ENCODE measurements around the gene RBM5. TPM values are rescaled to one million over a fixed set of nuclear protein-coding genes. Genes with fewer than 3 reads are reported as not detected.

RBM5 gene
- total and polyA plus RNA-seq, 4 donors, result 21.0 to 222 (median 158) TPM

GRCh38 chr3:50123394-50124051, 34.8 kb downstream of the RBM5 start:
- intact Hi-C loops (cut with DNase I), result loop anchor here (1.0 to 10.0 kb wide), 2 partner anchors 68 to 151 kb away; partner anchors contain the start of genes GNAT1 (in 1 of the 2) and LSMEM2 (in 1 of the 2)
- WGBS, 2 donors, result 70 to 71% methylated on average over 4 of the region's 4 CpGs
- Histone ChIP-seq H3K4me1 (ENCODE audit: control insufficient read depth in 1 of 2, insufficient read depth in 2 of 2, low read length in 2 of 2) (no peaks in the 10 kb centered on the region), H3K4me3 (ENCODE audit: low read length in 2 of 2) (no peak overlapping the region), H3K36me3 (ENCODE audit: control insufficient read depth in 1 of 2, insufficient read depth in 2 of 2, low read length in 1 of 2) (peaks cover 0 to 1% of the 10 kb centered on the region in 2 donors), H3K9me3 (ENCODE audit: control insufficient read depth, low read length) (no peaks in the 10 kb centered on the region), H3K27me3 (ENCODE audit: control insufficient read depth in 1 of 2, insufficient read depth in 2 of 2, low read length in 1 of 2) (no peaks in the 10 kb centered on the region), H3K27ac (ENCODE audit: low read depth in 1 of 2, low read length in 2 of 2) (no peak overlapping the region)
- no peak for ATAC-seq (ENCODE audit: low FRiP score)
- DNase-seq, result peak in 1 of 2 donors; percentile 20

- peak in 1 of 2 donors; percentile 69 for DNase-seq
- H3K27me3 ChIP-seq (ENCODE audit: control insufficient read depth in 1 of 2, insufficient read depth in 2 of 2, low read length in 1 of 2), result no peaks in the 10 kb centered on the region
- intact Hi-C loops (cut with DNase I), result loop anchor here in 1 of 2 donors (10.0 kb wide), 1 partner anchor 151 kb away; the partner anchor contains the start of gene LSMEM2
- WGBS, 2 donors, result 12% methylated on average over 15 of the region's 15 CpGs
- no peak overlapping the region for H3K27ac ChIP-seq (ENCODE audit: low read depth in 1 of 2, low read length in 2 of 2)
- no peak for ATAC-seq (ENCODE audit: low FRiP score)
- no peaks in the 10 kb centered on the region for H3K4me1 ChIP-seq (ENCODE audit: control insufficient read depth in 1 of 2, insufficient read depth in 2 of 2, low read length in 2 of 2)
- no peaks in the 10 kb centered on the region for H3K36me3 ChIP-seq (ENCODE audit: control insufficient read depth in 1 of 2, insufficient read depth in 2 of 2, low read length in 1 of 2)
- H3K9me3 ChIP-seq (ENCODE audit: control insufficient read depth, low read length), result no peaks in the 10 kb centered on the region
- H3K4me3 ChIP-seq (ENCODE audit: low read length in 2 of 2), result no peak overlapping the region
These were observed 35.5 kb downstream of the RBM5 start for GRCh38 chr3:50124052-50124799.

- peak in 1 of 2 donors; percentile 79 for DNase-seq
- intact Hi-C loops (cut with DNase I), result loop anchor here in 1 of 2 donors (10.0 kb wide), 1 partner anchor 150 kb away; the partner anchor contains the start of gene LSMEM2
- no peaks in the 10 kb centered on the region for H3K4me1 ChIP-seq (ENCODE audit: control insufficient read depth in 1 of 2, insufficient read depth in 2 of 2, low read length in 2 of 2)
- 10 to 11% methylated on average over 12 of the region's 12 CpGs for WGBS, 2 donors
- no peaks in the 10 kb centered on the region for H3K36me3 ChIP-seq (ENCODE audit: control insufficient read depth in 1 of 2, insufficient read depth in 2 of 2, low read length in 1 of 2)
- no peak overlapping the region for H3K27ac ChIP-seq (ENCODE audit: low read depth in 1 of 2, low read length in 2 of 2)
- H3K9me3 ChIP-seq (ENCODE audit: control insufficient read depth, low read length), result no peaks in the 10 kb centered on the region
- no peak overlapping the region for H3K4me3 ChIP-seq (ENCODE audit: low read length in 2 of 2)
- ATAC-seq (ENCODE audit: low FRiP score), result no peak
- H3K27me3 ChIP-seq (ENCODE audit: control insufficient read depth in 1 of 2, insufficient read depth in 2 of 2, low read length in 1 of 2), result no peaks in the 10 kb centered on the region
These were observed 36.1 kb downstream of the RBM5 start for GRCh38 chr3:50124800-50125178.

GRCh38 chr3:50125541-50126286, 37.0 kb downstream of the RBM5 start:
- no peak for ATAC-seq (ENCODE audit: low FRiP score)
- 60 to 61% methylated on average over 8 to 9 of the region's 9 CpGs for WGBS, 2 donors
- Histone ChIP-seq H3K27me3 (ENCODE audit: control insufficient read depth in 1 of 2, insufficient read depth in 2 of 2, low read length in 1 of 2) (no peaks in the 10 kb centered on the region), H3K4me3 (ENCODE audit: low read length in 2 of 2) (no peak overlapping the region), H3K9me3 (ENCODE audit: control insufficient read depth, low read length) (no peaks in the 10 kb centered on the region), H3K36me3 (ENCODE audit: control insufficient read depth in 1 of 2, insufficient read depth in 2 of 2, low read length in 1 of 2) (no peaks in the 10 kb centered on the region), H3K4me1 (ENCODE audit: control insufficient read depth in 1 of 2, insufficient read depth in 2 of 2, low read length in 2 of 2) (no peaks in the 10 kb centered on the region), H3K27ac (ENCODE audit: low read depth in 1 of 2, low read length in 2 of 2) (no peak overlapping the region)
- peak in 1 of 2 donors; percentile 60 for DNase-seq
- intact Hi-C loops (cut with DNase I), result loop anchor here in 1 of 2 donors (10.0 kb wide), 1 partner anchor 149 kb away; the partner anchor contains the start of gene LSMEM2

- no peak for ATAC-seq (ENCODE audit: low FRiP score)
- H3K4me1 ChIP-seq (ENCODE audit: control insufficient read depth in 1 of 2, insufficient read depth in 2 of 2, low read length in 2 of 2), result no peaks in the 10 kb centered on the region
- WGBS, 2 donors, result 40 to 46% methylated on average over 15 to 16 of the region's 16 CpGs
- no peak overlapping the region for H3K4me3 ChIP-seq (ENCODE audit: low read length in 2 of 2)
- peak in 1 of 2 donors; percentile 71 for DNase-seq
- H3K9me3 ChIP-seq (ENCODE audit: control insufficient read depth, low read length), result no peaks in the 10 kb centered on the region
- intact Hi-C loops (cut with DNase I), result loop anchor here in 1 of 2 donors (10.0 kb wide), 1 partner anchor 148 kb away; the partner anchor contains the start of gene LSMEM2
- H3K27me3 ChIP-seq (ENCODE audit: control insufficient read depth in 1 of 2, insufficient read depth in 2 of 2, low read length in 1 of 2), result no peaks in the 10 kb centered on the region
- H3K27ac ChIP-seq (ENCODE audit: low read depth in 1 of 2, low read length in 2 of 2), result no peak overlapping the region
- no peaks in the 10 kb centered on the region for H3K36me3 ChIP-seq (ENCODE audit: control insufficient read depth in 1 of 2, insufficient read depth in 2 of 2, low read length in 1 of 2)
These were observed 37.8 kb downstream of the RBM5 start for GRCh38 chr3:50126287-50127211.

- WGBS, 2 donors, result 22 to 31% methylated on average over 8 of the region's 8 CpGs
- intact Hi-C loops (cut with DNase I), result loop anchor here in 1 of 2 donors (10.0 kb wide), 1 partner anchor 148 kb away; the partner anchor contains the start of gene LSMEM2
- H3K4me1 ChIP-seq (ENCODE audit: control insufficient read depth in 1 of 2, insufficient read depth in 2 of 2, low read length in 2 of 2), result no peaks in the 10 kb centered on the region
- ATAC-seq (ENCODE audit: low FRiP score) (no peak), DNase-seq (no peak)
- no peaks in the 10 kb centered on the region for H3K27me3 ChIP-seq (ENCODE audit: control insufficient read depth in 1 of 2, insufficient read depth in 2 of 2, low read length in 1 of 2)
- H3K36me3 ChIP-seq (ENCODE audit: control insufficient read depth in 1 of 2, insufficient read depth in 2 of 2, low read length in 1 of 2), result no peaks in the 10 kb centered on the region
- no peaks in the 10 kb centered on the region for H3K9me3 ChIP-seq (ENCODE audit: control insufficient read depth, low read length)
- no peak overlapping the region for H3K4me3 ChIP-seq (ENCODE audit: low read length in 2 of 2)
- H3K27ac ChIP-seq (ENCODE audit: low read depth in 1 of 2, low read length in 2 of 2), result no peak overlapping the region
These were observed 38.6 kb downstream of the RBM5 start for GRCh38 chr3:50127251-50127691.

GRCh38 chr3:50128001-50128400, 39.3 kb downstream of the RBM5 start:
- ATAC-seq (ENCODE audit: low FRiP score) (no peak), DNase-seq (peak in 1 of 2 donors; percentile 19)
- intact Hi-C loops (cut with DNase I), result loop anchor here in 1 of 2 donors (10.0 kb wide), 1 partner anchor 147 kb away; the partner anchor contains the start of gene LSMEM2
- H3K9me3 ChIP-seq (ENCODE audit: control insufficient read depth, low read length), result no peaks in the 10 kb centered on the region
- H3K4me3 ChIP-seq (ENCODE audit: low read length in 2 of 2), result no peak overlapping the region
- WGBS, 2 donors, result 63 to 66% methylated on average over 4 of the region's 4 CpGs
- no peak overlapping the region for H3K27ac ChIP-seq (ENCODE audit: low read depth in 1 of 2, low read length in 2 of 2)
- H3K36me3 ChIP-seq (ENCODE audit: control insufficient read depth in 1 of 2, insufficient read depth in 2 of 2, low read length in 1 of 2), result no peaks in the 10 kb centered on the region
- H3K27me3 ChIP-seq (ENCODE audit: control insufficient read depth in 1 of 2, insufficient read depth in 2 of 2, low read length in 1 of 2), result no peaks in the 10 kb centered on the region
- no peaks in the 10 kb centered on the region for H3K4me1 ChIP-seq (ENCODE audit: control insufficient read depth in 1 of 2, insufficient read depth in 2 of 2, low read length in 2 of 2)
